Measurements from ENCODE around the gene CHKB.

Gene CHKB

GRCh38 chr22:50582493-50583293 lies at the start of gene CHKB (continued):
- TF ChIP-seq ZBTB11 (tag by site-specific recombination; conservative IDR thresholded peaks at IDR 0.05; ENCODE audit: low read depth): peak; percentile 75
- TF ChIP-seq ZNF624 (tag by site-specific recombination; IDR thresholded peaks at IDR 0.05): no peak
- TF ChIP-seq SALL2 (tag by site-specific recombination; IDR thresholded peaks at IDR 0.05; ENCODE audit: borderline replicate concordance): no peak
- no peak for TF ChIP-seq ZNF639 (tag by site-specific recombination; IDR thresholded peaks at IDR 0.05)
- TF ChIP-seq, protein P1, sequence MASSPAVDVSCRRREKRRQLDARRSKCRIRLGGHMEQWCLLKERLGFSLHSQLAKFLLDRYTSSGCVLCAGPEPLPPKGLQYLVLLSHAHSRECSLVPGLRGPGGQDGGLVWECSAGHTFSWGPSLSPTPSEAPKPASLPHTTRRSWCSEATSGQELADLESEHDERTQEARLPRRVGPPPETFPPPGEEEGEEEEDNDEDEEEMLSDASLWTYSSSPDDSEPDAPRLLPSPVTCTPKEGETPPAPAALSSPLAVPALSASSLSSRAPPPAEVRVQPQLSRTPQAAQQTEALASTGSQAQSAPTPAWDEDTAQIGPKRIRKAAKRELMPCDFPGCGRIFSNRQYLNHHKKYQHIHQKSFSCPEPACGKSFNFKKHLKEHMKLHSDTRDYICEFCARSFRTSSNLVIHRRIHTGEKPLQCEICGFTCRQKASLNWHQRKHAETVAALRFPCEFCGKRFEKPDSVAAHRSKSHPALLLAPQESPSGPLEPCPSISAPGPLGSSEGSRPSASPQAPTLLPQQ (tag by site-specific recombination; IDR thresholded peaks at IDR 0.05): peak; percentile 77
- no peak for TF ChIP-seq ZNF24 (tag by site-specific recombination; IDR thresholded peaks at IDR 0.05)
- TF ChIP-seq ZNF654 (tag by site-specific recombination; IDR thresholded peaks at IDR 0.05; ENCODE audit: low read depth): no peak
- no peak for TF ChIP-seq ZNF354C (tag by site-specific recombination; IDR thresholded peaks at IDR 0.05; ENCODE audit: borderline replicate concordance, low read depth)
- TF ChIP-seq SP7 (tag by site-specific recombination; IDR thresholded peaks at IDR 0.05): peak; percentile 37
- TF ChIP-seq ZNF544 (tag by site-specific recombination; IDR thresholded peaks at IDR 0.05): no peak
- TF ChIP-seq HOXD13 (CRISPR knock-in tag; IDR thresholded peaks at IDR 0.05; ENCODE audit: borderline replicate concordance): no peak
- peak; percentile 94 for TF ChIP-seq ZBTB26 (tag by site-specific recombination; optimal IDR thresholded peaks at IDR 0.05)
- TF ChIP-seq ZNF426 (tag by site-specific recombination; IDR thresholded peaks at IDR 0.05): no peak
- TF ChIP-seq ZNF248 (tag by site-specific recombination; IDR thresholded peaks at IDR 0.05): no peak
- no peak for TF ChIP-seq GLI4 (tag by site-specific recombination; IDR thresholded peaks at IDR 0.05)
- TF ChIP-seq ZNF449 (tag by site-specific recombination; IDR thresholded peaks at IDR 0.05): peak; percentile 68
- TF ChIP-seq KLF7 (tag by site-specific recombination; IDR thresholded peaks at IDR 0.05; ENCODE audit: borderline replicate concordance): peak; percentile 65; the same call in 1 of the 2 replicates
- no peak for TF ChIP-seq ATF2 (tag by site-specific recombination; IDR thresholded peaks at IDR 0.05; ENCODE audit: low read depth)
- TF ChIP-seq, protein P2, sequence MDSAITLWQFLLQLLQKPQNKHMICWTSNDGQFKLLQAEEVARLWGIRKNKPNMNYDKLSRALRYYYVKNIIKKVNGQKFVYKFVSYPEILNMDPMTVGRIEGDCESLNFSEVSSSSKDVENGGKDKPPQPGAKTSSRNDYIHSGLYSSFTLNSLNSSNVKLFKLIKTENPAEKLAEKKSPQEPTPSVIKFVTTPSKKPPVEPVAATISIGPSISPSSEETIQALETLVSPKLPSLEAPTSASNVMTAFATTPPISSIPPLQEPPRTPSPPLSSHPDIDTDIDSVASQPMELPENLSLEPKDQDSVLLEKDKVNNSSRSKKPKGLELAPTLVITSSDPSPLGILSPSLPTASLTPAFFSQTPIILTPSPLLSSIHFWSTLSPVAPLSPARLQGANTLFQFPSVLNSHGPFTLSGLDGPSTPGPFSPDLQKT (IDR thresholded peaks at IDR 0.05; ENCODE audit: borderline replicate concordance, low read depth, low read length): 0 out of 2 replicates have a peak, but pooled peaks have one; percentile 73
- TF ChIP-seq ZNF121 (tag by site-specific recombination; IDR thresholded peaks at IDR 0.05): peak; percentile 87; the same call in 1 of the 2 replicates
- no peak for TF ChIP-seq ZNF623 (tag by site-specific recombination; IDR thresholded peaks at IDR 0.05)
- no peak for TF ChIP-seq TRIM28 (IDR thresholded peaks at IDR 0.05; ENCODE audit: borderline replicate concordance, low read length)
- TF ChIP-seq ZNF701 (tag by site-specific recombination; IDR thresholded peaks at IDR 0.05): no peak
- no peak for TF ChIP-seq SCRT1 (tag by site-specific recombination; IDR thresholded peaks at IDR 0.05; ENCODE audit: borderline replicate concordance)
- TF ChIP-seq ZNF423 (tag by site-specific recombination; IDR thresholded peaks at IDR 0.05): no peak
- no peak for TF ChIP-seq ZNF521 (tag by site-specific recombination; IDR thresholded peaks at IDR 0.05)
